ENCODE measurements around the gene CREB5. TPM values are rescaled to one million over a fixed set of nuclear protein-coding genes. Genes with fewer than 3 reads are reported as not detected.

CREB5 gene
- polyA plus RNA-seq, 1 donor from 2014 or later = 3.7 TPM

- Histone ChIP-seq H3K9ac (ENCODE audit: low read length) (no peak overlapping the region), H2AFZ (ENCODE audit: low read depth, low read length) (no peak overlapping the region), H3K27me3 (ENCODE audit: insufficient read depth, low read depth, low read length) (no peaks in the 10 kb centered on the region), H3K27ac (ENCODE audit: low read length) (no peak overlapping the region), H3K4me2 (ENCODE audit: low read length) (no peak overlapping the region), H3F3A (ENCODE audit: insufficient read depth, low read length, poor library complexity, severe bottlenecking) (no peaks in the 10 kb centered on the region), H4K20me1 (ENCODE audit: insufficient read depth) (no peaks in the 10 kb centered on the region), H3K4me3 (ENCODE audit: low read length) (no peak overlapping the region), H3K9me2 (ENCODE audit: insufficient read depth, low read length) (no peaks in the 10 kb centered on the region), H3K79me2 (replicated peaks; ENCODE audit: insufficient read depth, low read length) (no peaks in the 10 kb centered on the region), H3K36me3 (ENCODE audit: insufficient read depth, low read length) (no peaks in the 10 kb centered on the region), H3K9me3 (ENCODE audit: low read length) (no peaks in the 10 kb centered on the region)
- TF ChIP-seq REST (IDR thresholded peaks at IDR 0.05; ENCODE audit: borderline replicate concordance) = no peak
- TF ChIP-seq CTCF (IDR thresholded peaks at IDR 0.05; ENCODE audit: poor library complexity, severe bottlenecking) = no peak
- TF ChIP-seq MXI1 (conservative IDR thresholded peaks at IDR 0.05; ENCODE audit: poor library complexity, severe bottlenecking) = no peak
- no peak for TF ChIP-seq RAD21 (conservative IDR thresholded peaks at IDR 0.05)
- no peak for TF ChIP-seq TAF1 (IDR thresholded peaks at IDR 0.05; ENCODE audit: low read depth)
- TF ChIP-seq EZH2 (IDR thresholded peaks at IDR 0.05; ENCODE audit: borderline replicate concordance, insufficient read depth, low read length, poor library complexity, severe bottlenecking) = no peak
- TF ChIP-seq EP300 (conservative IDR thresholded peaks at IDR 0.05; ENCODE audit: poor library complexity, severe bottlenecking) = no peak
- no peak for TF ChIP-seq SMC3 (conservative IDR thresholded peaks at IDR 0.05; ENCODE audit: poor library complexity)
- no peak for TF ChIP-seq POLR2AphosphoS5 (IDR thresholded peaks at IDR 0.05)
Observed at GRCh38 chr7:28750981-28751380, 338.7 kb downstream of the CREB5 start.

- H3K27ac ChIP-seq (ENCODE audit: low read length) = no peak overlapping the region
Observed at GRCh38 chr7:28753613-28754012, 341.3 kb downstream of the CREB5 start.

More at GRCh38 chr7:28753613-28754012, 341.3 kb downstream of the CREB5 start:
- Histone ChIP-seq H4K20me1 (ENCODE audit: insufficient read depth) (no peaks in the 10 kb centered on the region), H3K9me2 (ENCODE audit: insufficient read depth, low read length) (no peaks in the 10 kb centered on the region), H3K36me3 (ENCODE audit: insufficient read depth, low read length) (no peaks in the 10 kb centered on the region), H3K9ac (ENCODE audit: low read length) (no peak overlapping the region), H3F3A (ENCODE audit: insufficient read depth, low read length, poor library complexity, severe bottlenecking) (no peaks in the 10 kb centered on the region), H3K4me2 (ENCODE audit: low read length) (no peak overlapping the region), H3K27me3 (ENCODE audit: insufficient read depth, low read depth, low read length) (no peaks in the 10 kb centered on the region), H3K79me2 (replicated peaks; ENCODE audit: insufficient read depth, low read length) (no peaks in the 10 kb centered on the region), H3K9me3 (ENCODE audit: low read length) (no peaks in the 10 kb centered on the region), H3K4me3 (ENCODE audit: low read length) (no peak overlapping the region), H2AFZ (ENCODE audit: low read depth, low read length) (no peak overlapping the region)
- TF ChIP-seq REST (IDR thresholded peaks at IDR 0.05; ENCODE audit: borderline replicate concordance) (no peak), POLR2AphosphoS5 (IDR thresholded peaks at IDR 0.05) (no peak), MXI1 (conservative IDR thresholded peaks at IDR 0.05; ENCODE audit: poor library complexity, severe bottlenecking) (no peak), EP300 (conservative IDR thresholded peaks at IDR 0.05; ENCODE audit: poor library complexity, severe bottlenecking) (no peak), CTCF (IDR thresholded peaks at IDR 0.05; ENCODE audit: poor library complexity, severe bottlenecking) (no peak), SMC3 (conservative IDR thresholded peaks at IDR 0.05; ENCODE audit: poor library complexity) (no peak), TAF1 (IDR thresholded peaks at IDR 0.05; ENCODE audit: low read depth) (no peak), EZH2 (IDR thresholded peaks at IDR 0.05; ENCODE audit: borderline replicate concordance, insufficient read depth, low read length, poor library complexity, severe bottlenecking) (no peak), RAD21 (conservative IDR thresholded peaks at IDR 0.05) (no peak)
